Lower leg skin (tissue), 3 donors: ENCODE measurements around the gene AMIGO1.

Experiments used
- POLR2A ChIP-seq, 2 donors: fragments of 450-650 bp; IDR thresholded peaks; one replicate each; pipeline ENCODE4 v1.6.1; 2016 to 2017; ENCODE audit warnings: antibody characterized with exemption in 2 of 2, mild to moderate bottlenecking in 1 of 2, moderate library complexity in 1 of 2
- TF ChIP-seq, protein P1 (sequence below), 3 donors: fragments of 450-650 bp; IDR thresholded peaks; one replicate each; pipeline ENCODE4 v1.5.1; 2016; ENCODE audit warnings: antibody characterized with exemption in 3 of 3, mild to moderate bottlenecking in 3 of 3, moderate library complexity in 2 of 3

DNA sequence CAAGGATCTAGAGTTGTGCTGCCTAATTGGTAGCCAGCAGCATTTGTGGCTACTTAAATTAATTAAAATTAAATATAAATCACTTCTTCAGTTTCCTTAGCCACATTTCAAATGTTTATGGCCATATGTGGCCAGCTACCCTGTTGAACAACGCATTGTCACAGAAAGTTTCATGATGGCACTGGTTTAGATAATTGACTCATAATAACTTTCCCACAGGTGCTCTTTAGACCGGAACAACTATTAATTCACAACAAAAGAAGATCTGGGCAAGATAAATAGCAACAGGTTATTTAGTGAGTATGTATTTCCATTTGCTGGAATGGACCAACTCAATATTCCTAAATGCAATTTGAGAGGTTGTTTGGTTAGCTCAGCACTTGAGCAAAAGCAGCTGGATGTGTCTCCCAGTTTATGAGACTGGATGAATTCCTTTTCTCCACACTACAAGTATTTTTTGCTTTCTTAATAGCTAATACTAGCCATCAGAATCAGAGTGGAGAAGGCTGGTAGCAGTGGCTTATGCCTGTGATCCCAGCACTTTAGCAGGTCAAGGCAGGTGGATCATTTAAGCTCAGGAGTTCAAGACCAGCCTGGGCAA, 3.7 kb upstream of the AMIGO1 start:
- TF ChIP-seq, protein P1, sequence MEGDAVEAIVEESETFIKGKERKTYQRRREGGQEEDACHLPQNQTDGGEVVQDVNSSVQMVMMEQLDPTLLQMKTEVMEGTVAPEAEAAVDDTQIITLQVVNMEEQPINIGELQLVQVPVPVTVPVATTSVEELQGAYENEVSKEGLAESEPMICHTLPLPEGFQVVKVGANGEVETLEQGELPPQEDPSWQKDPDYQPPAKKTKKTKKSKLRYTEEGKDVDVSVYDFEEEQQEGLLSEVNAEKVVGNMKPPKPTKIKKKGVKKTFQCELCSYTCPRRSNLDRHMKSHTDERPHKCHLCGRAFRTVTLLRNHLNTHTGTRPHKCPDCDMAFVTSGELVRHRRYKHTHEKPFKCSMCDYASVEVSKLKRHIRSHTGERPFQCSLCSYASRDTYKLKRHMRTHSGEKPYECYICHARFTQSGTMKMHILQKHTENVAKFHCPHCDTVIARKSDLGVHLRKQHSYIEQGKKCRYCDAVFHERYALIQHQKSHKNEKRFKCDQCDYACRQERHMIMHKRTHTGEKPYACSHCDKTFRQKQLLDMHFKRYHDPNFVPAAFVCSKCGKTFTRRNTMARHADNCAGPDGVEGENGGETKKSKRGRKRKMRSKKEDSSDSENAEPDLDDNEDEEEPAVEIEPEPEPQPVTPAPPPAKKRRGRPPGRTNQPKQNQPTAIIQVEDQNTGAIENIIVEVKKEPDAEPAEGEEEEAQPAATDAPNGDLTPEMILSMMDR (IDR thresholded peaks at IDR 0.05): no peak
- TF ChIP-seq POLR2A (IDR thresholded peaks at IDR 0.05): no peak
